Uterus (tissue), 4 donors: ENCODE measurements around the gene GLS. TPM values are rescaled to one million over a fixed set of nuclear protein-coding genes. Genes with fewer than 3 reads are reported as not detected.
A peak's percentile ranks its signal among the peaks of the same experiment; 100 is the strongest.
"Not testable (repeated sequence)": the region's sequence is repeated elsewhere in the genome, so short reads cannot be mapped to it uniquely, and the experiment has no call there.

ENCODE experiments used
- DNase-seq, 2 donors: peaks; one replicate each; pipeline ENCODE4 v3.0.0-alpha.2; 2019 to 2020
- H3K27ac ChIP-seq, 2 donors: fragments of 200-600 bp; sonication (generic); 1 replicate in 1 of 2; 2 replicates in 1 of 2; pipeline ENCODE4 v1.5.1; 2016 to 2018
- H3K27me3 ChIP-seq, 2 donors: fragments of 200-600 bp; sonication (generic); one replicate each; pipeline ENCODE4 v1.5.1; 2018 to 2019; ENCODE audit warnings: control low read depth in 1 of 2
- H3K36me3 ChIP-seq, 2 donors: fragments of 200-600 bp; sonication (generic); one replicate each; pipeline ENCODE4 v1.5.1; 2019; ENCODE audit warnings: control low read depth in 1 of 2
- H3K4me1 ChIP-seq, 2 donors: fragments of 200-600 bp; sonication (generic); one replicate each; pipeline ENCODE4 v1.5.1; 2018 to 2019; ENCODE audit warnings: control low read depth in 1 of 2
- H3K4me3 ChIP-seq, 2 donors: fragments of 200-600 bp; sonication (generic); 1 replicate in 1 of 2; 2 replicates in 1 of 2; pipeline ENCODE4 v1.5.1; 2018 to 2019; ENCODE audit warnings: mild to moderate bottlenecking in 1 of 2
- H3K9me3 ChIP-seq, 2 donors: fragments of 200-600 bp; sonication (generic); one replicate each; pipeline ENCODE4 v1.5.1; 2019; ENCODE audit warnings: control low read depth in 1 of 2
- POLR2A ChIP-seq, 2 donors: fragments of 450-650 bp; IDR thresholded peaks; one replicate each; pipeline ENCODE4 v1.6.1; 2016; ENCODE audit warnings: antibody characterized with exemption in 2 of 2, mild to moderate bottlenecking in 1 of 2, moderate library complexity in 1 of 2
- intact Hi-C: fragments of 100-400 bp; cut with DNase I; formaldehyde crosslinking; loops from one replicate; pipeline ENCODE4 v1.15.1; 2023; ENCODE audit warnings: low total_unique reads
- total RNA-seq, 4 donors: library from RNA; depleted of rRNA in 3 of 4; stranded (reverse); fragments of >200 nt in 3 of 4; gene quantifications; one replicate each; pipeline versions ENCODE4 v1.1.0 to v1.2.4, GENCODE V29; 2014 to 2023
- TF ChIP-seq, protein P1 (sequence below), 4 experiments: fragments of 200-600 bp in 2 of 4; fragments of 450-650 bp in 2 of 4; sonication (generic) in 2 of 4; IDR thresholded peaks; one replicate each; pipeline ENCODE4 v1.5.1; 2016 to 2019; ENCODE audit warnings: antibody characterized with exemption in 4 of 4, mild to moderate bottlenecking in 2 of 4, moderate library complexity in 1 of 4
- donor health status: DM: yes; HTN: yes; CAD: no.

GLS gene
- total RNA-seq, 4 donors from 2014 or later, result 89.7 to 202 (median 156) TPM

DNA sequence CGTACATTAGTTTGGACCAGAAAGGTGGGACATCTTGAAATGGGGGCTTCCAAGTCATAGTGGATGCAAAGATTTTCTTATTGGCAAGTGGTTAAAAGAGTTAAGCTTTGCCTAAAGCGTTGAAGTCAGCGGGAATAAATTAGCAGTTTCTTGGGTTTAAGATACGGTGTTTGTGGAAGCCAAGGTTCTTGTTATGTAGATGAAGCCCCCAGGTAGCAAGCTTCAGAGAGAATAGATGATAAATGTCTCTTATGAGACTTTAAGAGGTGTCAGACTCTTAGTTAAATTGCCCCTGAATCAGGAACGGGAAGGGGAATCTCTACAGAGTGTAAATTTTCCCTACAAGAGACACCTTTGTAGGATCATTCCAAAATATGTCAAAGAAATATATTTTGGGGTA lies 10.9 kb upstream of the GLS start:
- H3K9me3 ChIP-seq, result no peaks in the 10 kb centered on the region

DNA sequence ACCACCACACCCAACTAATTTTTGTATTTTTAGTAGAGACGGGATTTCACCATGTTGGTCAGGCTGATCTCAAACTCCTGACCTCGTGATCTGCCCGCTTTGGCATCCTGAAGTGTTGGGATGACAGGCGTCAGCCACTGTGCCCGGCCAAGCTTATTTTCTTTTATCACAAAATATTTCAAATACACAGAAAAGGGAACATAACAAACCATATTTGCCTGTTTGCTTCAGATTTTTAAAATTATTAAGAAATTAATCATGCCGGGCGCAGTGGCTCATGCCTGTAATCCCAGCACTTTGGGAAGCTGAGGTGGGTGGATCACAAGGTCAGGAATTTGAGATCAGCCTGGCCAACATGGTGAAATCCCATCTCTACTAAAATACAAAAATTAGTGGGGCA lies 7.2 kb upstream of the GLS start:
- H3K4me3 ChIP-seq, DNase-seq, H3K4me1 ChIP-seq, H3K9me3 ChIP-seq, H3K36me3 ChIP-seq, H3K27ac ChIP-seq, H3K27me3 ChIP-seq, intact Hi-C loops: not testable (repeated sequence)

More for the DNA sequence above, 10.9 kb upstream of the GLS start:
- intact Hi-C loops, result no loop called here
- TF ChIP-seq POLR2A (IDR thresholded peaks at IDR 0.05), result no peak
- TF ChIP-seq, protein P1, sequence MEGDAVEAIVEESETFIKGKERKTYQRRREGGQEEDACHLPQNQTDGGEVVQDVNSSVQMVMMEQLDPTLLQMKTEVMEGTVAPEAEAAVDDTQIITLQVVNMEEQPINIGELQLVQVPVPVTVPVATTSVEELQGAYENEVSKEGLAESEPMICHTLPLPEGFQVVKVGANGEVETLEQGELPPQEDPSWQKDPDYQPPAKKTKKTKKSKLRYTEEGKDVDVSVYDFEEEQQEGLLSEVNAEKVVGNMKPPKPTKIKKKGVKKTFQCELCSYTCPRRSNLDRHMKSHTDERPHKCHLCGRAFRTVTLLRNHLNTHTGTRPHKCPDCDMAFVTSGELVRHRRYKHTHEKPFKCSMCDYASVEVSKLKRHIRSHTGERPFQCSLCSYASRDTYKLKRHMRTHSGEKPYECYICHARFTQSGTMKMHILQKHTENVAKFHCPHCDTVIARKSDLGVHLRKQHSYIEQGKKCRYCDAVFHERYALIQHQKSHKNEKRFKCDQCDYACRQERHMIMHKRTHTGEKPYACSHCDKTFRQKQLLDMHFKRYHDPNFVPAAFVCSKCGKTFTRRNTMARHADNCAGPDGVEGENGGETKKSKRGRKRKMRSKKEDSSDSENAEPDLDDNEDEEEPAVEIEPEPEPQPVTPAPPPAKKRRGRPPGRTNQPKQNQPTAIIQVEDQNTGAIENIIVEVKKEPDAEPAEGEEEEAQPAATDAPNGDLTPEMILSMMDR (IDR thresholded peaks at IDR 0.05), result no peak
- no peak overlapping the region for H3K27ac ChIP-seq
- no peaks in the 10 kb centered on the region for H3K4me1 ChIP-seq
- H3K4me3 ChIP-seq, result no peak overlapping the region
- DNase-seq, result no peak
- no peaks in the 10 kb centered on the region for H3K27me3 ChIP-seq
- H3K36me3 ChIP-seq, result no peaks in the 10 kb centered on the region

DNA sequence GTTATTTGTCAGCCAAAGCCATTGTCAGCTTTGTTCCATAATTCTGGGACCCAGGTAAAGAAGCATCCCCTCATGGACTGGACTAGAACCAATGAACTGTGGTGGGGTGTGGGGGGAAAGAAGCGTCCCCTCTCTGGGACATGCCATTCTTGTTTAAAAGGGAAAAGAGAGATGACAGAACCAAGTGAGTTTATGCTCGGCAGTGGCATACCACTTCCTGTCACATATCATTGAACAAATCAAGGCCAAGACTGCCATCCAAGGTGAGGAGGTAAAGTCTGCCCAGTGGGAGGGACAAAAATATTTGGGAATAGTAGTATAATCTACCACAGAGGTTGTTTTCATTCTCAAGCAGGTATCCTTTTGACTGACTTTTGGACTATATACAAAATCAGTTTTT lies 4.7 kb upstream of the GLS start:
- TF ChIP-seq POLR2A (IDR thresholded peaks at IDR 0.05), result no peak
- TF ChIP-seq, protein P1 (IDR thresholded peaks at IDR 0.05), result no peak
- no peaks in the 10 kb centered on the region for H3K36me3 ChIP-seq
- intact Hi-C loops, result no loop called here
- no peak overlapping the region for H3K27ac ChIP-seq
- H3K4me1 ChIP-seq, result no peaks in the 10 kb centered on the region
- no peak overlapping the region for H3K4me3 ChIP-seq
- no peak for DNase-seq
- no peaks in the 10 kb centered on the region for H3K27me3 ChIP-seq
- no peaks in the 10 kb centered on the region for H3K9me3 ChIP-seq

DNA sequence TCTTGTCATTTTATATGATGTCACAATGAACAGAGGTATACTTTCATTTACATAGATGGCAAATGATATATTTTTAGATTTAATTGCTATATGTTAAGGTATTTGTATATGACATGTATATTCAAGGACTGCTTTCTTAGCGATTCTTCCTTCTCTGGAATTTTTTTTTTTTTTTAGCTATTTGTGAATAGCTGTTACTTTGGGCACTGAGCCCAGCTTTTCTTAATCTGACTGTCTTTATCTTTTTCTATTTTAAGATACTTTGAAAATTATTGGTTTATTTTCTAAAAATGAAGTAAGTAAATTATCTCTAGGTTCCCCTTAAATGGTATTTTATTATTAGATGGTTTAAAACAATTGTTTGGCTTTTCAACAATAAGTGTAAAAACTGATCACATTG lies 4.0 kb upstream of the GLS start:
- Histone ChIP-seq H3K4me1 (no peaks in the 10 kb centered on the region), H3K4me3 (no peak overlapping the region), H3K9me3 (no peaks in the 10 kb centered on the region), H3K27me3 (no peaks in the 10 kb centered on the region), H3K27ac (no peak overlapping the region), H3K36me3 (no peaks in the 10 kb centered on the region)
- intact Hi-C loops, result no loop called here
- no peak for DNase-seq
- TF ChIP-seq POLR2A (IDR thresholded peaks at IDR 0.05), result no peak
- TF ChIP-seq, protein P1 (IDR thresholded peaks at IDR 0.05), result no peak

DNA sequence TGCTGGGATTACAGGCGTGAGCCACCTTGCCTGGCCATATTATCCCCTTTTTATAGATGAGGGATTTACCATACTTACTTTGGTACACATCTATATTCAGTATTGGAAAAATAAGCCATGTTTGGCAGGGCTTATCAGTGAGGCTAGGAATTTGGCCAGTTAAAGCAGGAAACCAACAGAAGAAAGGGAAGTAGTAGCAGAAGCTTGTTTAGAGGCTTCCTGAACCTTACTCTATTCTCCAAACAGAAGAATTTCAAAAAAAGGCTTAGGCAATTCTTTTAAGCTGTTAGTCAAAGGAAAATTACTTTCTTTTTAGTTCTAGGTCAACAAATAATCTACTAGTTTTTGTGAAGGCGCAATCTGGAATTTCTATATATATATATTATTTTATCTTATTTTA lies 3.2 kb upstream of the GLS start:
- intact Hi-C loops, result no loop called here
- Histone ChIP-seq H3K4me3 (no peak overlapping the region), H3K27me3 (no peaks in the 10 kb centered on the region), H3K4me1 (no peaks in the 10 kb centered on the region), H3K9me3 (no peaks in the 10 kb centered on the region), H3K27ac (peak overlapping the region in 1 of 2 donors; percentile 9), H3K36me3 (no peaks in the 10 kb centered on the region)
- DNase-seq, result no peak
- TF ChIP-seq, protein P1 (IDR thresholded peaks at IDR 0.05), result no peak
- TF ChIP-seq POLR2A (IDR thresholded peaks at IDR 0.05), result no peak
